H9 (cell line): Measurements from ENCODE around the gene MRAS. TPM values are rescaled to one million over a fixed set of nuclear protein-coding genes. Genes with fewer than 3 reads are reported as not detected.

Experiments used
- DNase-seq: peaks from one replicate; pipeline ENCODE4 v3.0.0-alpha.2; 2017
- H2AFZ ChIP-seq: one replicate; pipeline ENCODE4 v1.6.1; 2013; ENCODE audit warnings: mild to moderate bottlenecking, low read length, control low read depth, moderate library complexity
- H2AK5ac ChIP-seq: 2 replicates; pipeline ENCODE4 v1.6.1; 2013; ENCODE audit warnings: low read length, control low read depth, mixed read lengths; ENCODE audit not compliant: insufficient read length
- H2BK120ac ChIP-seq: one replicate; pipeline ENCODE4 v1.6.1; 2013; ENCODE audit warnings: low read depth, mild to moderate bottlenecking, low read length, control low read depth, inconsistent platforms; ENCODE audit not compliant: poor library complexity, severe bottlenecking
- H2BK12ac ChIP-seq: 2 replicates; pipeline ENCODE4 v1.6.1; 2013; ENCODE audit warnings: low read length, control low read depth, mixed read lengths, low read depth; ENCODE audit not compliant: insufficient read length
- H2BK15ac ChIP-seq: 2 replicates; pipeline ENCODE4 v1.6.1; 2013; ENCODE audit warnings: low read depth, low read length, control low read depth
- H2BK20ac ChIP-seq: one replicate; pipeline ENCODE4 v1.6.1; 2013; ENCODE audit warnings: low read depth, mild to moderate bottlenecking, low read length, control low read depth, inconsistent platforms; ENCODE audit not compliant: poor library complexity, severe bottlenecking
- H2BK5ac ChIP-seq: 2 replicates; pipeline ENCODE4 v1.6.1; 2013; ENCODE audit warnings: low read length, control low read depth, mixed read lengths; ENCODE audit not compliant: insufficient read length
- H3K14ac ChIP-seq: 2 replicates; pipeline ENCODE4 v1.6.1; 2013; ENCODE audit warnings: low read length, control low read depth; ENCODE audit not compliant: insufficient read depth
- H3K18ac ChIP-seq: 2 replicates; pipeline ENCODE4 v1.6.1; 2013; ENCODE audit warnings: low read depth, mild to moderate bottlenecking, mixed read lengths, low read length, control low read depth; ENCODE audit not compliant: insufficient read length
- H3K23ac ChIP-seq: 2 replicates; pipeline ENCODE4 v1.6.1; 2013; ENCODE audit warnings: low read length, control low read depth, mixed read lengths, low read depth; ENCODE audit not compliant: insufficient read length
- H3K23me2 ChIP-seq: 2 replicates; pipeline ENCODE4 v1.6.1; 2013; ENCODE audit warnings: low read depth, mild to moderate bottlenecking, mixed read lengths, low read length, control low read depth; ENCODE audit not compliant: insufficient read length, poor library complexity, severe bottlenecking
- H3K27ac ChIP-seq: 2 replicates; pipeline ENCODE4 v1.5.1; 2013; ENCODE audit warnings: low read length, control low read depth, mixed read lengths, low read depth; ENCODE audit not compliant: insufficient read length
- H3K27me3 ChIP-seq: 2 replicates; pipeline ENCODE4 v1.6.1; 2013; ENCODE audit warnings: low read length, control low read depth, inconsistent platforms; ENCODE audit not compliant: insufficient read depth
- H3K4ac ChIP-seq: 2 replicates; pipeline ENCODE4 v1.6.1; 2013; ENCODE audit warnings: low read depth, mild to moderate bottlenecking, control low read depth, inconsistent platforms, low read length, moderate library complexity
- H3K4me1 ChIP-seq: 2 replicates; pipeline ENCODE4 v1.6.1; 2013; ENCODE audit warnings: low read length, control low read depth, inconsistent platforms; ENCODE audit not compliant: insufficient read depth
- H3K4me2 ChIP-seq: 2 replicates; pipeline ENCODE4 v1.6.1; 2013; ENCODE audit warnings: low read length, control low read depth, mixed read lengths; ENCODE audit not compliant: insufficient read length, insufficient read depth
- H3K56ac ChIP-seq: 2 replicates; pipeline ENCODE4 v1.6.1; 2013; ENCODE audit warnings: low read depth, mild to moderate bottlenecking, mixed read lengths, low read length, control low read depth; ENCODE audit not compliant: insufficient read length
- H3K79me1 ChIP-seq: 2 replicates; pipeline ENCODE4 v1.6.1; 2013; ENCODE audit warnings: low read depth, mild to moderate bottlenecking, moderate library complexity, low read length, control low read depth, inconsistent platforms; ENCODE audit not compliant: insufficient read depth, poor library complexity, severe bottlenecking
- H3K79me2 ChIP-seq: 2 replicates; pipeline ENCODE4 v1.6.1; 2013; ENCODE audit warnings: low read length, control low read depth, inconsistent platforms; ENCODE audit not compliant: insufficient read depth
- H3K9ac ChIP-seq: 2 replicates; pipeline ENCODE4 v1.6.1; 2013; ENCODE audit warnings: low read length, control low read depth, mixed read lengths; ENCODE audit not compliant: insufficient read length; ENCODE audit errors: extremely low read depth
- H3K9me3 ChIP-seq: one replicate; pipeline ENCODE4 v1.6.1; 2013; ENCODE audit warnings: low read depth, low read length, inconsistent platforms; ENCODE audit not compliant: control insufficient read depth
- H3T11ph ChIP-seq: one replicate; pipeline ENCODE4 v1.6.1; 2013; ENCODE audit warnings: mild to moderate bottlenecking, low read length, control low read depth, inconsistent platforms
- H4K20me1 ChIP-seq: one replicate; pipeline ENCODE4 v1.6.1; 2013; ENCODE audit not compliant: control insufficient read depth, insufficient read length, insufficient read depth
- H4K5ac ChIP-seq: 2 replicates; pipeline ENCODE4 v1.6.1; 2013; ENCODE audit warnings: low read depth, mild to moderate bottlenecking, mixed read lengths, low read length, control low read depth; ENCODE audit not compliant: insufficient read length
- H4K8ac ChIP-seq: replicated peaks from 2 replicates; pipeline ENCODE4 v1.6.1; 2013; ENCODE audit warnings: low read length, control low read depth, mixed read lengths, low read depth; ENCODE audit not compliant: insufficient read length
- H4K91ac ChIP-seq: 2 replicates; pipeline ENCODE4 v1.6.1; 2013; ENCODE audit warnings: low read depth, mild to moderate bottlenecking, moderate library complexity, mixed read lengths, low read length, control low read depth; ENCODE audit not compliant: insufficient read length
- H3K27ac Mint-ChIP-seq, 3 experiments: 2 replicates in 2 of 3; 3 replicates in 1 of 3; pipeline ENCODE4 v1.8.0; 2020 to 2021; ENCODE audit warnings: mixed read lengths in 3 of 3, mild to moderate bottlenecking in 1 of 3, moderate library complexity in 1 of 3
- H3K27me3 Mint-ChIP-seq: 2 replicates; pipeline ENCODE4 v1.8.0; 2021; ENCODE audit warnings: low read depth, mild to moderate bottlenecking, moderate library complexity, mixed read lengths
- H3K36me3 Mint-ChIP-seq, 3 experiments: 2 replicates in 2 of 3; 3 replicates in 1 of 3; pipeline ENCODE4 v1.8.0; 2020 to 2021; ENCODE audit warnings: low read depth in 3 of 3, mixed read lengths in 3 of 3; ENCODE audit not compliant: insufficient read depth in 1 of 3
- H3K4me1 Mint-ChIP-seq, 2 experiments: 2 replicates each; pipeline ENCODE4 v1.8.0; 2020; ENCODE audit warnings: mixed read lengths in 2 of 2
- H3K4me3 Mint-ChIP-seq, 2 experiments: 2 replicates in 1 of 2; 3 replicates in 1 of 2; pipeline ENCODE4 v1.8.0; 2020 to 2021; ENCODE audit warnings: mild to moderate bottlenecking in 2 of 2, mixed read lengths in 2 of 2, moderate library complexity in 1 of 2
- H3K9me3 Mint-ChIP-seq, 2 experiments: 2 replicates in 1 of 2; 3 replicates in 1 of 2; pipeline ENCODE4 v1.8.0; 2020; ENCODE audit warnings: mild to moderate bottlenecking in 2 of 2, mixed read lengths in 2 of 2, moderate library complexity in 1 of 2
- CTCF ChIP-seq: fragments of 200-600 bp; sonication (generic); conservative IDR thresholded peaks from 3 replicates; pipeline ENCODE4 v1.8.0; 2021; ENCODE audit warnings: antibody characterized with exemption, mild to moderate bottlenecking
- WGBS: extraction: QIAGEN DNeasy Blood & Tissue Kit; methylation state at CpG from one replicate; pipeline ENCODE4 v1.1.7; 2013; ENCODE audit warnings: missing lambda C conversion rate, low lambda C conversion rate, mixed read lengths; ENCODE audit not compliant: insufficient read length; ENCODE audit errors: extremely low coverage; 5-methylcytosine and 5-hydroxymethylcytosine counted together
- total RNA-seq: library from RNA; stranded (reverse); gene quantifications from 2 replicates; pipeline ENCODE4 v1.2.1, GENCODE V29; 2021

Gene MRAS
- total RNA-seq, 1 experiment from 2014 or later, result 10.9 TPM

GRCh38 chr3:138423316-138423715 is 74.9 kb downstream of the MRAS start:
- DNase-seq, result no peak
- Mint-ChIP-seq H3K27ac (peak overlapping the region in 1 of 3 experiments; percentile 64; a peak in 1 of 7 replicates), H3K36me3 (peaks cover 6 to 34% (median 8%) of the 10 kb centered on the region in 3 experiments), H3K9me3 (peaks cover 18 to 22% of the 10 kb centered on the region in 2 experiments; a peak in 4 of 5 replicates), H3K4me3 (no peak overlapping the region), H3K27me3 (no peaks in the 10 kb centered on the region; the same call in 1 of the 2 replicates), H3K4me1 (peaks cover 11 to 21% of the 10 kb centered on the region in 2 experiments)
- Histone ChIP-seq H3K27me3 (no peaks in the 10 kb centered on the region), H3K4ac (no peak overlapping the region), H2BK20ac (no peak overlapping the region), H2BK15ac (no peak overlapping the region), H3K27ac (no peak overlapping the region), H2AK5ac (no peak overlapping the region), H2AFZ (no peak overlapping the region), H2BK120ac (no peak overlapping the region), H3K14ac (no peak overlapping the region), H3K4me1 (no peaks in the 10 kb centered on the region), H2BK12ac (no peak overlapping the region), H2BK5ac (no peak overlapping the region), H4K5ac (no peak overlapping the region), H3K56ac (no peak overlapping the region), H3K79me2 (no peaks in the 10 kb centered on the region), H3K9me3 (no peaks in the 10 kb centered on the region), H3K18ac (no peak overlapping the region), H4K8ac (no peak overlapping the region), H3T11ph (no peak overlapping the region), H4K91ac (no peak overlapping the region), H3K23ac (no peak overlapping the region), H3K79me1 (no peaks in the 10 kb centered on the region), H3K4me2 (no peak overlapping the region), H3K23me2 (no peaks in the 10 kb centered on the region), H3K9ac (no peak overlapping the region), H4K20me1 (no peaks in the 10 kb centered on the region)
- TF ChIP-seq CTCF, result no peak
- no CpG with 5 or more reads among the region's 1 CpG for WGBS
